HG03135 (cell line): ENCODE data around the gene CCT8.
A peak's percentile ranks its signal among the peaks of the same experiment; 100 is the strongest.

Source experiments
- ATAC-seq: cut with Tn5 transposase; IDR thresholded peaks from one replicate; pipeline ENCODE4 v1.9.1; 2021; ENCODE audit warnings: mild to moderate bottlenecking, moderate library complexity; ENCODE audit not compliant: unreplicated experiment

The CCT8 gene, protein sequence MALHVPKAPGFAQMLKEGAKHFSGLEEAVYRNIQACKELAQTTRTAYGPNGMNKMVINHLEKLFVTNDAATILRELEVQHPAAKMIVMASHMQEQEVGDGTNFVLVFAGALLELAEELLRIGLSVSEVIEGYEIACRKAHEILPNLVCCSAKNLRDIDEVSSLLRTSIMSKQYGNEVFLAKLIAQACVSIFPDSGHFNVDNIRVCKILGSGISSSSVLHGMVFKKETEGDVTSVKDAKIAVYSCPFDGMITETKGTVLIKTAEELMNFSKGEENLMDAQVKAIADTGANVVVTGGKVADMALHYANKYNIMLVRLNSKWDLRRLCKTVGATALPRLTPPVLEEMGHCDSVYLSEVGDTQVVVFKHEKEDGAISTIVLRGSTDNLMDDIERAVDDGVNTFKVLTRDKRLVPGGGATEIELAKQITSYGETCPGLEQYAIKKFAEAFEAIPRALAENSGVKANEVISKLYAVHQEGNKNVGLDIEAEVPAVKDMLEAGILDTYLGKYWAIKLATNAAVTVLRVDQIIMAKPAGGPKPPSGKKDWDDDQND

DNA sequence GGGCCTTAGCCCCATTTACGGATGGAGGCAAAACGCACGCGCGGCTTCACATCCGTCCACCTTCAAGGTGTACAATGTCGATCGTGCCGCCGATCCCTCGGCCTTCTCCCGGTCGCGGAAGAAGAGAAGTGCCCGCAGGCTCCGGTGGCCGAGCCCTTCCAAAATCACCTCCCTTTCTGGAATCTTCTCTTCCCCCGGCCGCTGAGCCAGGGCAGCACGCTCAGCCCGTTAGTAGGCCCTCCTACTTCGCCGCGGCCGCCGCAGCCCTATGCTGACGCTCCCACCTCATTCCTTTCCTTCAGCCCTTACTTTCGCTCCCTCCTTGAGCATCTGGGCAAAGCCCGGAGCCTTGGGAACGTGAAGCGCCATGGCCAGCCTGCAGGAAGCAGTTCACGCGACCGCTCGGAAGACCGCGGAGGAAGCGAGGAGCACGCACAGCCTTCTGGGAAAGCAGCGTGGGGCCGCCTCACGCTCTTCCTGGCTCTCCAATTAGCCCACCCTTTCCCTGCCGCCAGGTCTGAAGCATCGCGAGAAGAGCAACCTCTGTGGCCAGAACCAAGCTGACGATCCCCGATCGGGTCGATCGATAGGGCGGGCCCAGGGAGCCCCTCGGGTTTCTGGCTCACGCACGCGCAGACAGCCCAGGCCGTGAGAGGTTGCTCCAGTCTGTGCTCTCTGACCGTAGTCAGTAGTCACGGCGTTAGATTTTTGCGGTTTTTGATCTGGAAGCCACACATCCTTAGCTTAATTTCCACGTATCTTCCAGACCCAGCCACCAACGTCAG is at the start of gene CCT8:
CCT8 (minus strand) TSS at position 427 of the 785 bp plus-strand sequence; CDS start at position 369, 58 bp downstream.
- ATAC-seq = peak; percentile 90

DNA sequence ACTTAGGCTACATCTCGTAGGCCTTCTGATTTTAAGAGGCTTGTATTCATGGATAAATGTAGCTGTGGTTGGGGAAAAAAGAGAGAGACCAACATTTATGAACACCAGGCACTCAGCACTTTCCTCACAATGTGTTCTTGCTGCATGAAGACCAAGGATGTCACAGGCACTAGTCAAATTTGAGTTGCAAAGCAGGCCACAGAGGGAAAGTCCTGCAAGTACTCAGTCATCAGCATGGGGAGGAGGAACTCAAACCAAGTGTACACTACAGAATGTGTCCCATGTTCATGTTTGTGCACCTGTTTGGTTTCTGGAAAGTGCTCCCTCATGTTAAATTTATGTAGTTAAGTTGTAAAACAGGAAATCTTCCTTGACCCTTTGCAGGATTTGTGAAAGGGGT is 48.3 kb upstream of the CCT8 start:
- ATAC-seq = peak; percentile 61

DNA sequence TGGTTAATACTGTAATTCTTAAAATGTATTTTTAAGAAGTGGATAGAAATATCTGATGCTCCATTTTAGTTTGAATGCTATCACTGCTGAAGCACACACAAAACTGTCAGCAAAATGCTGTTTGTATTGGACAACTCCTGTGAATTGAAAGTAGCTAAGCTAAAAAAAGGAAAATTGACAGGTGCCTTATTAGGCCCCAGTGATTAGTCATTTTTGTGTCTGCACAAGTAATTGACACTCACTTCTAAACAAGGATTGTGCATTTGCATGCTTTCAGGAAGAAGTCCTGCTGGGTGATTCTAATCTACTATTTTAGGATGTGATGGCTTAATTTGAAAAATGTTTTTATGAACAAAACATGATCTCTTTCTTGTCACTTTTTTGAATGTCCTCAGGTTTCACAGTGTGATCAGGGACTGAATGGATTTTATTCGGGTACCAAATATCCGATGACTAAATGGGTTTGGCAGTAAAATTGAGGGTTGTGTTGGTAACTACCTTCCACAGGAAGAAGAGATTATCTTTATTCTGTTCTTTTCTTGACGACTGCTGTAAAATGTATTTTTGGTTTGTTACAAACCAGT is 44.0 kb upstream of the CCT8 start:
- ATAC-seq = no peak

DNA sequence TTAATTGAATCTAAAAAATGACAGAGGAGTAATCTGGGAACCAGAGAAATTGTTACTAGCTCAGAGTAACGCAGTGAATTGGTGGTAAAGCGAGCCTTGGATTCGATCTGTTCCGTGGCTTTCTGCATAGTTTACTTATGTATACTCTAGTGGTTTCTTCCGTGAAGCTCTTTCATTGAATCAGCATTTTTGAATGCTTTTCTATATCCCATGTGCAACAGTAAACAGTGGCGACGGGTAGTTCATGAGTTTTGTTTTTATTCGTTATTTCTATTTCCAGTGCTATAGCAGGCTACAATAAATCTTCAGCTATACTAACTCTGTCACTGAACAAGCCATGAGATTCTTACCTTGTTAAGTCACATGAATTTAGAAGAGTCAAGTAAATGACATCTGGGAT is 42.5 kb upstream of the CCT8 start:
- no peak for ATAC-seq

DNA sequence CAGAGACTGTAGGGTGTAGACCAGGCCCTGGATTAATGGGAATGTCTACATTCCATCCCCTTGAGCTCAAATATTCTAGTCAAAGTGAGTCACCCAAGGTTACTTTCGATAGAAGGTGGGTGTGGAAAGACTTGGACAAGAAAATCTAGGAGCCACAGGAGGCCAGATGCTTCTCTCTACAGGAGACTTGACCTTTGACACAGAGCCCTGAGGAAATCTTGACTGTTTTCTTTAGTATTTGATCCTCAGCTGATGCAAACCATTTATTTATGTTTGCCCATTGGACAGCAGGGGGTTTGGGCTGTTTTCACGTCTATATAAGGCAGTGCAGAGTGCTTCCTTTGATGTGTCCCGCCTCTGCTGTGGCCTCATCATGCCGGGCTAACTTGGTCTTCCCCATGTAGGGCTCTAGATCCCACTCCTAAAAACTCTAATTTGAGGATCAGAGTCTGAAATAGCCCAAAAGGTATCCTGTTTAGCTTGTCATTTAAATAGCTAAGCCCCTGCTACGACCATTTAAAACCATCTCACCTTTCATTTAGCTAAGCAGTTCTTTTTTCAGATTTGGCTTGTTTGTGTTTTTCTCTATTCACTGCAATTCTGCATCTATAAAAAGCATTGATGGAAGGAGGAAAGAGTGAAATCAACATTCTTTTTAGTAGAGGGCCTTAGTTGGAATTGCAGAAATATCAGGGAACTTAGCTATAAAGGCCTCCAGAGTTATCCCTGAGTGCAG is 41.5 kb upstream of the CCT8 start:
- no peak for ATAC-seq

DNA sequence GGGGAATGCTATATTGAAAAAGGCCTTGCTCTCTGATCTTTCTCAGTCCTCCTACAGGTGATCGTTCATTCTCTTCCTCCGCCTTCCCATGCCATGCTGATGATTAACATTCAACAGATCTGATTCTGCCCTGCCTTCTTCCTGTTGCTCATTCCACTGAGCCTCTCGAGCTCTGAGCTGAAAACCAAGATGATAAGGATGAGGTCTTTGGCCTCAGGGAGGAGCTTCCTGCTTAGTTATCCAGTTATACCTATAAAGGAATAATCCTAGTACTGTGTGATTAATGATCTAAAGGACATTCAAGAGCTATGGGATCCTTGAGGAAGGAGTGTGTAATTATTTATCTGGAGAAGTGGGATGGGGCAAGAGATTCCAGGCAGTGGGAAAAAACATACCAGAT is 31.8 kb upstream of the CCT8 start:
- no peak for ATAC-seq

DNA sequence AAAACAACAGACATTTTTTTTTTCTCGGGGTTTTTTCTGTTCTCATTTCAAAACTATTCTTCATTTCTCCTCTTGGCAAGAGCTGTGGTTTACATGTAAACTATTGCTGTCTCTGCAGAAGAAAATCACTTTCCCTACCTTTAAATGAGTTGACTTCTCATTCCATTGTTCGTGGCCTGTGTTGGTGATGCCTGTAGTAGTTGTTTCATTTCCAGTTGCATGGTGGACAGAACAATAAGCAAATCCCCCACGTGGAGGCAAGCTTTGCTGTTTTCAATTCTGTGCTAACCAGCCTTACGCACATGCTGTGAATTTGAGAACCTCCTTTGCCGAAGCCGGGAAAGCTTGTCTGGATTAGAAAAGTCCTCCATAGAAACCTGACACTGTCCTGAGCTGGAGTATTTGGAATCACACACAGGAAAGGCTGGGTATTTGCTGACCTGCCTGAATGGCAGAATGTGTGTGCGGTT is 30.8 kb upstream of the CCT8 start:
- no peak for ATAC-seq

DNA sequence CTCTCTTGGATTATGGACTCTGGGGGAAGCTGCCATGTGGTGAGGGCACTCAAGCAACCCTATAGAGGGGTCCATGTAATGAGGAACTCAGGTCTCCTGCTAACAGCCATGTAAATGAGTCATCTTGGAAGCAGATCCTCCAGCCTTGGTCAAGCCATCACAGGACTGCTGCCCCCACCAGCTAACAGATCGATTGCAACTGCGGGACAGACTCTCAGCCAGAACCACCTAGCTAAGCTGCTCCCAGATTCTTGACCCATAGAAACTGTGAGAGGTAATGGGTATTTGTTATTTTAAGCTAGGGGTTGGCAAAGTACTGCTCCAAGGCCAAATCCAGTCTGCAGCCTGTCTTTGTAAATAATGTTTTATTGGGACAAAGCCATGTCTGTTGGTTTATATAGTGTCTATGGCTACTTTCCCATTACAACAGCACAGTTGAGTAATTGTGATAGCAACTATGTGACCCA is 29.4 kb upstream of the CCT8 start:
- no peak for ATAC-seq

DNA sequence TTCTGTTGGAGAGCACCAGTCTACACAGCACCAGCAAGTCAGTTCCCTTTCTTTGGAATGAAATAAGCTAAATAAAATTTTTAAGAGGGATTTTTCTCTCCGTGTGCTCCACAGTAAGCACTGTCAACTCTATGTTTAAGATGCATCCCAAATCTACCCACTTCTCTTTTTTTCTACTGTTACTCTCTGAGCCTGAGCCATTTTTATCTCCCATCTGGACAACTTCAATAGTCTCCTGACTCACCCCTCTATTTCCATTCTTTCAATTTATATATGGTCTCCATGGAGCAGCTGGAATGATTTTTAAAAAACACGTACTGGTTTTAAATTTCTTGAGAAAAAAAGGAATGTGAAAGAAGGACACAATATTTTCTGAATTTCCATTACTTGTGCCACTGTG is 24.7 kb upstream of the CCT8 start:
- ATAC-seq = no peak

DNA sequence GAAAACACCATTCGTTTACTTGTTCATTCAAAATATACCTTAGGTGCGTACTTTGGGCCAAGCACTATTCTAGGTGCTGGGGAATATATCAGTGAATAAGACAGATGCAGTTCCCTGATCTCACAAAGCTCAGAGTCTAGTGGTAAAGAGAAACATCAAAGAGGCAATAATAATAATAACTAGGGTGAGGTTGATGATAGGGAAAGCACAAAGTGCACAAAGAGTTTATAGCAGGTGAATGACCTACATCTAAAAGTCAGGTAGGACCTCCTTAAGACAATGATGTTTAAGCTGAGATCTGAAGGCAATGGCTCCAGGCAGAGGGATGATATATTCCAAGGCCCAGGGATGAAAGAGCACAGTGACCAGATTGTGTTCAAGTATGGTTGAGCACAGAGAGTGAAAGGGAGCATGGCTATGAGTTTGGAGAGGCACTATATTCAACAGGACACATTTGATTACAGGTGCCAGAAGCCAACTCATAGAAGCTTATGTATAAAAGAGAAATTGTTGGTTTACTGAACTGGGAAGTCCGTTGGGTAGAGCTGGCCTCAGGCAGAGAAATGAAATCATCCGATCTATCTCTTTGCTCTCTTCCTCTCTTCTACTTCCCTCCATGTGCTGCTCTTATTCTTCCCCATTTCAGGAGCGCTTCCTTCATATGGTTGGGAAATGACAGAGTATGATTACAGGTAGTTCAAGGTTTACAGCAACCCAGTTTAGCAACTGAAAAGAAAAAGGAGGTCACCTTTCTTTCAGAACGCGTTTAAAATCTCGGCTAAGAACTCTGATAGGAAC is 23.0 kb upstream of the CCT8 start:
- ATAC-seq = no peak

DNA sequence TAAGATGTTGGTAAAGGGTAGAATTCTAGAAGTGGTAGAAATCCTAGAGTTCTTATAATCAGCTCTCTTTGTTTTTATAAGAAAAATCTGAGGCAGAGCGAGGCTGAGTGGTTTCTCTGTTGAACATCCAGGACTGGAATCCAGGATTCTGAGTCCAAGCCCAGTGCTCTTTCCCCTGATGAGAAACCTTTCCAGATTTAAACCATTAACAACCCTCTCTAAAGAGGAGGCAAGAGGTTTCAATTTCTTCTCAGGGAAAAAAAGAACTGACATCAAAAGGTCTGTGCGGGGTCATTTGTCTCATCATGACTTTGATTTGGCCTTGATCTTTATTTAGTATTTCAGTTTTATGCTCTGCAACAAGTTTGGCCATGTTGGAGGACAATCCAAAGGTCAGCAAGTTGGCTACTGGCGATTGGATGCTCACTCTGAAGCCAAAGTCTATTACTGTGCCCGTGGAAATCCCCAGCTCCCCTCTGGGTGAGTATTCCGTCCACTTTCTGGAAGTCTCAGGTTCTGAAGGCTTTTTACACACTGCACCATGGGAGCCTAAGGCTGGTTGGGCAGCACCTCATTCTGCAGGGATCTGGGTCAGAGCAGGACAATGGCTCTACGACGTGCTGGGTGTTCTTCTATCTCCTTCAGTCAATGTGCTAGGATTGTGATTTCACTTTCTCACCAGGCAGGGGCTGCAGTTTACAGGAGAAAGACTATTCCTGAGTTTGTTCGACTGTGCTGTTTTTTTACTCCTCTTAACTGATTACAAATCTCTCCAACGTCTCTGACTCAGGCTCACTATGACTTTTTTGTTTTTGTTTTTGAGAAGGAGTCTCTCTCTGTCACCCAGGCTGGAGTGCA is 18.9 kb upstream of the CCT8 start:
- no peak for ATAC-seq

DNA sequence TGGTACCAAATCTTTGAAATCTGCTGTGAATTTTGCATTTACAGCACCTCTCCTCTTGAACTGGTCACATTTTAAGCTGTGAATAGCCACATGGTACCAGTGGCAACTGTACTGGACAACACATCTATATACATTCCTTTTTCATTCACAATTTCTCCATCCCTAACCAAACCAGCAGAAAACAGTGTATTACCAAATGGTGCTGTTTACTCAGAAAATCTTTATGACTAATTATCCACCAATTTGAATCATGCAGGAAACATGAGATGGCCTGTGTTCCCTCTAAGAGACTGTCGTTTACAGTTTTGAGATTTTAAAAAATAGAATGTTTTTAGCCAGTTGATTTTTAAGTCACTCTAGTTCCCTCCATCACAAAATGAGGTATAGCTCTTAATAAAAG is 17.6 kb upstream of the CCT8 start:
- ATAC-seq = no peak

DNA sequence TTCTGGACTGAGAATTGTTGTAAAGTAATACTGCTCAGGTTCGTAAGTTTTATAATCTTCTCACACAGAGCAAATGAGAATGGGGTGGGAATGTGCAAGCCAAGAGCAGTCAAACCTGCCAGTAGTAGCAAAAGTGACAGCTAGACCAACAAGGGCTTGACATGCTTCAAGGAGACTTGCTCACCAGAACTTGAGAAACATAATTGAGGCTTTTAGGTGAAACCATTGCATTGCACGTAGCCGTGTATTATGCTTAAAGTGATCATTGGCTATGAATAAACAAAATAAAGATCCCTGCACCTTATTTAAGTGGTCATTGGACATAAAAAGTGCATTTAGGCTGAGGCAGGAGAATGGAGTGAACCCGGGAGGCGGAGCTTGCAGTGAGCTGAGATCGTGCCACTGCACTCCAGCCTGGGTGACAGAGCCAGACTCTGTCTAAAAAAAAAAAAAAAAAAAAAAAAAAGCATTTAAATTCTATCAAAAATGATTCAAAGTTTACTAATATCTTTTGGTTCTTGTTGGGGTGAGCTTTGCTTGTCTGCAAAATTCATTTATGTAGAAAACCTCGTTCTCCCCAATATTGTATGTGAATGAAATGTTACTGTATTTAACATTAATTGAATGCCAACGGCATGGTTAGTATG is 11.8 kb upstream of the CCT8 start:
- no peak for ATAC-seq

DNA sequence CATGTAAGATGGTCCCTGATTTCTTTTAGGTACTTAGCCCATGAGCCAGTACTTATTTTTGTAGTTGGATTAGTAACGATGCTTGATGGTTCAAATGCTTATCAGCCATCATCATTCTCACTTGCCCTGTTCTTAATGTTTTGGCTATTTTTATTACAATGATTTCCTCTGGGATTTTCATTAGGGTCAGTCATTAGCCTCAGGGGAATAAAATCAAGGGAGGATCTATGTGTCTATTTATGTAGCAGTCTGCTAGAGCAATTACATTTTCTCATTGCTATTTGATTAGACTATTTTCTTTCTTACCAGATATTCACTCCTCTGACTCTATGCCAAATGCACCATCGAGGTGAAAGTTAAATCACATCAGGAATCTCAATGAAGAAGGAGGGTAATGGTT is 10.9 kb upstream of the CCT8 start:
- no peak for ATAC-seq

DNA sequence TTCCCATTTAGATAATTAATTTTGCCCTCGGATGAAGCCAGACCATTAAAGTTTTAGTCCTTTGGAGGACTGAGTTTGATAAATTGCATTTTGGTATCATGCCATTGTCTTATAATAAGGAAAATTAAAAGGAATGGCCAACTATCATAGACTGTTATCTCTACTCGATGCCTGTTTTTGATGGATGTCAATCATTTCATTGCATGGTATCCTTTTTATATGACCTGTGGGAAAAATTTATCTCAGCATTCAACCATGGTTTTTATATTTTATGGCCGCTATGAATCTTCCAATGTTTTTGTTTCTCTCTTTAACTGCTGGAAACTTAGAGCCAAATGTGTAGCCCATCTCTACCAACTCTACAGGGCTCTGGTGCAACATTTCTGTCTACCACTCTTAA is 9.9 kb upstream of the CCT8 start:
- no peak for ATAC-seq

DNA sequence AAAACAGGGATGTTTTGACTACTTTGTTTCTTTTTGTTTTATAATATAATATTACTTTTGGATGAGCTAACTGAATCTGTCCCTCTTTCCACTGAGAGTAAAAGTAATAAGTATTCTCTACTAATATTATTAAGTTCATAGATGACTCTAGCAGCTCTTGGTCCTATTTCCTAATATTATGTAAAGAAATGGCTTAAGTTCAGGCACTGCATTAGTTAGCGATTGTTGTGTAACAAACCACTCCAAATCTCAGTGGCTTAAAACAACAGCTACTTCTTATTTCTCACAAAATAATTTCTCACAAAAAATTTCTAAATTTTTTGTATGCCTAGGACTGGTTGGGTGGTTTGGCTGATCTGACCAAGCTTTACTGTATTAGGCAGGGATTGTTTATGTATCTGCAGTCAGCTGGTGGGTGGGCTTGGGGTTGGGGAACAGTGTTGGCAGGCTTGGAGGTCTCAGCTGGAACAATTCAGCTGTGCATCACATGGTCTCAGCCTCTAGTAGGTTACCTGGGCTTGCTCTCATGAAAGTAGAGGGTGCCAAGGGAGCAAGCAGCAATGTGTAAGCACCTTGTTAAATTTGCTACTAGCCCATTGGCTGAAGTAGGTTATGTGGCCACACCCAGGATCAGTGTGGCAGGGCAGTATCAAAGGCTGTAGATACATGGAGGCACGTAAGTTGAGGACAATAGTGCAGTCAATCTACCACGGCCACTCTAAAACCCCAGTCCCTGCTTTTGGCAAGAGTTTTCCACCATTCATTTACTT is 8.8 kb upstream of the CCT8 start:
- no peak for ATAC-seq

DNA sequence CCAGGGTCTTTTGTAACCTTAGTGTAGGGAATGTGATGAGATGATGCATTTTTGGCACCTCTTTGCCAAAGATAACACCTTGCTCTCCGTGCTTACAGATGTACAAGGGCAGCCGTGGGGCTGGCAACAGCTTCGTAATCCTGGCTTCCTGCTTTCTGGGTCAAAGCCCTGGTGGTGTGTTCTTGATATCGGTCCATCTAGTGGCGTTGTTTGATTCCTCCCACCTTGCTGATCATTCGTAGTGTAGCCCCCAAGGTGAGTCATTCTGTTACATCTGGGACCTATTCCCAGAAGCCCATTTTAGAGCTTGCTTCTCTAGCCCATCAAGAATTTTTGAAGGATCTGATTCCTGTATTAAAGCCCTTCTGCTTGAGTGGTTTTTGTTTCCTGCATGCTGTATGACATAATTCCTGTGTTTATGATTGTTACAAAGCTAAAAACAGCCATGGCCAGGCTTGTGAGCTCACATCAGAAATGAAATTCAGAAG is 7.0 kb upstream of the CCT8 start:
- ATAC-seq = no peak
